IPS-15b (cell line): ENCODE data around the gene MARK1.
"Not testable (repeated sequence)": the region's sequence is repeated elsewhere in the genome, so short reads cannot be mapped to it uniquely, and the experiment has no call there.

ENCODE experiments used
- H3K27me3 ChIP-seq: one replicate; pipeline ENCODE4 v1.6.1; 2013; ENCODE audit warnings: low read length; ENCODE audit not compliant: control insufficient read depth, insufficient read depth
- H3K36me3 ChIP-seq: one replicate; pipeline ENCODE4 v1.6.1; 2013; ENCODE audit warnings: low read length; ENCODE audit not compliant: control insufficient read depth, insufficient read depth
- H3K4me1 ChIP-seq: one replicate; pipeline ENCODE4 v1.6.1; 2013; ENCODE audit warnings: mild to moderate bottlenecking, low read length; ENCODE audit not compliant: control insufficient read depth, insufficient read depth
- H3K4me3 ChIP-seq: one replicate; pipeline ENCODE4 v1.5.1; 2013; ENCODE audit warnings: low read depth, low read length
- H3K9ac ChIP-seq: one replicate; pipeline ENCODE4 v1.6.1; 2013; ENCODE audit warnings: low read depth, mild to moderate bottlenecking, low read length
- H3K9me3 ChIP-seq: one replicate; pipeline ENCODE4 v1.6.1; 2013; ENCODE audit warnings: mild to moderate bottlenecking, low read length; ENCODE audit not compliant: control insufficient read depth, insufficient read depth

The MARK1 gene

GRCh38 chr1:220575718-220576497 lies 48.0 kb downstream of the MARK1 start:
- H3K9ac ChIP-seq = no peak overlapping the region
- H3K9me3 ChIP-seq = no peaks in the 10 kb centered on the region
- H3K4me3 ChIP-seq = no peak overlapping the region
- H3K4me1 ChIP-seq = no peaks in the 10 kb centered on the region
- H3K36me3 ChIP-seq = no peaks in the 10 kb centered on the region
- no peaks in the 10 kb centered on the region for H3K27me3 ChIP-seq

- Histone ChIP-seq H3K36me3 (no peaks in the 10 kb centered on the region), H3K9ac (no peak overlapping the region)
Measured at GRCh38 chr1:220577926-220578325, 50.0 kb downstream of the MARK1 start.

GRCh38 chr1:220579317-220579716 lies 51.4 kb downstream of the MARK1 start:
- Histone ChIP-seq H3K36me3 (no peaks in the 10 kb centered on the region), H3K4me3 (no peak overlapping the region), H3K9ac (no peak overlapping the region), H3K9me3 (no peaks in the 10 kb centered on the region), H3K4me1 (no peaks in the 10 kb centered on the region), H3K27me3 (no peaks in the 10 kb centered on the region)

More at GRCh38 chr1:220577926-220578325, 50.0 kb downstream of the MARK1 start:
- H3K4me1 ChIP-seq = no peaks in the 10 kb centered on the region
- H3K9me3 ChIP-seq = no peaks in the 10 kb centered on the region
- no peaks in the 10 kb centered on the region for H3K27me3 ChIP-seq
- no peak overlapping the region for H3K4me3 ChIP-seq

DNA sequence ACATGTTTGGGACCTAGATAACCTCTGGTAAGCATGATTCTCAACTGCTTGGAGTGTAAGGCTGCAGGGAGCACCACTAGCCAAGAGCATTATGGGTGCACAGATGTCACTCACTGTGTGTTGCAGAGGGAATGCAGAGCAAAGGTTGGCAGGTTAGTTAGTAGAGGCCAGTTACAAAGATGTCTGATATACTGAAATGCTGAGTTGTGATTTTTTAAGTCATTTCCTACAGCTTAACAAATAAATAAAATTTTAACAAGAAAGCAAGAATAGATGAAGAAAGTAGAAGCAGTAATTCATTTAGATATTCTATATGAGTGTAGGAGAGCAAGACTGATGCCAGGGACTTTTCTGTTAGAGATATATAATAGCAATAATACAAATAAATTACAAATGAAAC lies 64.8 kb downstream of the MARK1 start:
- no peaks in the 10 kb centered on the region for H3K36me3 ChIP-seq
- H3K4me1 ChIP-seq = no peaks in the 10 kb centered on the region
- H3K9me3 ChIP-seq = no peaks in the 10 kb centered on the region

DNA sequence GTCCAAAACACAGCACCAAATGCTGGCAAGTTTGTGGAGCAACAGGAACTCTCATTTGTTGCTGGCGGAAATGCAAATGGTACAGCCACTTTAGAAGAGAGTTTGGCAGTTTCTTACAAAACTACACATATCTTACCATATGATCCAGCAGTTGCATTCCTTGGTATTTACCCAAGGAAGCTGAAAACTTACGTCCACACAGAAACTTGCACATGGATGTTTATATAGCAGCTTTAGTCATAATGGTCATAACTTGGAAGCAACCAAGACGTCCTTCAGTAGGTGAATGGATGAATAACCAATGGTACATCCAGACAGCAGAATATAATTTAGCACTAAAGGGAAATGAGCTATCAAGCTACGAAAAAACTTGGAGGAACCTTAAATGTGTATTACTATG lies 66.4 kb downstream of the MARK1 start:
- H3K4me3 ChIP-seq = no peak overlapping the region
- H3K9me3 ChIP-seq = no peaks in the 10 kb centered on the region
- no peaks in the 10 kb centered on the region for H3K36me3 ChIP-seq
- no peaks in the 10 kb centered on the region for H3K27me3 ChIP-seq
- H3K9ac ChIP-seq = no peak overlapping the region
- H3K4me1 ChIP-seq = no peaks in the 10 kb centered on the region

More for the DNA sequence above, 64.8 kb downstream of the MARK1 start:
- no peak overlapping the region for H3K4me3 ChIP-seq
- no peaks in the 10 kb centered on the region for H3K27me3 ChIP-seq
- H3K9ac ChIP-seq = no peak overlapping the region

GRCh38 chr1:220595179-220595578 lies 67.2 kb downstream of the MARK1 start:
- no peaks in the 10 kb centered on the region for H3K27me3 ChIP-seq
- no peaks in the 10 kb centered on the region for H3K36me3 ChIP-seq
- H3K9ac ChIP-seq = no peak overlapping the region
- H3K4me1 ChIP-seq = no peaks in the 10 kb centered on the region
- H3K9me3 ChIP-seq = no peaks in the 10 kb centered on the region
- H3K4me3 ChIP-seq = no peak overlapping the region

DNA sequence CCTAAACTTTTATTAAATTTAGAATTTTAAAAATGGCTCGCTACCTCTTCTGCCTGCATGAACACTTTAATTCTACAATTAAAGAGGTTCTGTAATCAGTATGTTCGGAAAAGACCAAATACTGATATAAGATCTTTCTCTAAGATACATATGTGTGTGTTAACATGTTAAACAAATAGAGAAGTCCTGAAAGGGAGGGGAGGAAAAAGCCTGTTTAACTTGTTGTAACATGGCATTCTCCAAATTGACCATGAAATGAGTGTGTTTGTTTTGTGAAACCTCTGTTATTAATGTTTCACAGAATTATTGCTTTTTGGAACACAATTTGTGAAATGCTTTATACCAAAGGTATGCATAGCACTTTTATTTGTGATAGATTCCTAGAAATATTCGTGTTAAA lies 77.0 kb downstream of the MARK1 start:
- Histone ChIP-seq H3K4me1 (no peaks in the 10 kb centered on the region), H3K4me3 (no peak overlapping the region), H3K27me3 (no peaks in the 10 kb centered on the region), H3K36me3 (no peaks in the 10 kb centered on the region), H3K9ac (no peak overlapping the region), H3K9me3 (no peaks in the 10 kb centered on the region)

GRCh38 chr1:220605651-220606050 lies 77.7 kb downstream of the MARK1 start:
- not testable (repeated sequence) for H3K9ac ChIP-seq, H3K9me3 ChIP-seq, H3K4me1 ChIP-seq, H3K27me3 ChIP-seq, H3K4me3 ChIP-seq, H3K36me3 ChIP-seq

DNA sequence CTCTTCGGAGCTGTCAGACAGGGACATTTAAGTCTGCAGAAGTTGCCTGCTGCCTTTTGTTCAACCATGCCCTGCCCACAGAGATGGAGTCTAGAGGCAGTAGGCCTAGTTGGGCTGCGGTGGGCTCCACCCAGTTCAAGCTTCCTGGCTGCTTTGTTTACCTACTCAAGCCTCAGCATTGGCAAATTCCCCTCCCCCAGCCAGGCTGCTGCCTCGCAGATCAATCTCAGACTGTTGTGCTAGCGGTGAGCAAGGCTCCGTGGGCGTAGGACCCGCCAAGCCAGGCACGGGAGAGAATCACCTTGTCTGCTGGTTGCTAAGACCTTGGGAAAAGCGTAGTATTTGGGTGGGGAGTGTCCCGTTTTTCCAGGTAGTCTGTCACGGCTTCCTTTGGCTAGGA lies 83.2 kb downstream of the MARK1 start:
- H3K36me3 ChIP-seq, H3K9me3 ChIP-seq, H3K4me3 ChIP-seq, H3K9ac ChIP-seq, H3K4me1 ChIP-seq, H3K27me3 ChIP-seq: not testable (repeated sequence)

DNA sequence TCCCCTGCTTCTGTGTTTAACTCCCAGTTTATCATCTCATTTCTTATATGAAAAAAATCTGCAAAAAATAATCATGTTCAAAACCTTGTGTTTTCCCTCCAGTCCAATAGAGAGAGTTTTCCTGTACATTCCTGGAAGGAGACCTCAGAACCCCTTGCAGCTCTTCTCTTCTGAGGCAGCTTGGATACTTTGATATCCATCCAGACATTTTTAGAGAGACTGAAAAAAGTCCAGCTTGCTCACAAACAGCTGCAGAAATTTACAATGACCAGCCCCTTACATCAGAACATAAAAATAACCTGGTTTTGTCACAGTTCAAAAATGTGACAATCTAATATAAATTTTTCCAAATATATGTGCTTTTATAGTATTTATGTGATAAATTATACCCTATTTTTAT lies 88.9 kb downstream of the MARK1 start:
- Histone ChIP-seq H3K9ac (no peak overlapping the region), H3K4me3 (no peak overlapping the region), H3K27me3 (no peaks in the 10 kb centered on the region), H3K36me3 (no peaks in the 10 kb centered on the region), H3K4me1 (no peaks in the 10 kb centered on the region), H3K9me3 (no peaks in the 10 kb centered on the region)

DNA sequence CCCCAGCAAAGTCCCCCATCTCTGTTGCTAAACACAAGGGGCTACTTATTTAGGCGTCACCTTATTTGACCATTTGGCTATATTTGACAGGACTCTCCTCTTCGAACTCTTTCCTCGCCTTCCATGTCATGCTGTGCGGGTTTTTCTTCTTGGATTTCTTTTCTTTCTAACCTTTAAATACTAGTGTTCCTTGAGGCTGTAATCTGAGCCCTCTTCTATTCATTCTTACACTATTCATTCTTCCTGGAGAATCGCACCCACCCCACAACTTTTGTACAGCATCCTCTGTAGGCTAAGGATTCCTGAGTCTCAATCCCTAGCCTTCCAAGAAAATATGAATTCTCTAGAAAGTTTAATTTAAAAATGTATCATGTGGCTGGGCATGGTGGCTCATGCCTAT lies 100.5 kb downstream of the MARK1 start:
- no peaks in the 10 kb centered on the region for H3K9me3 ChIP-seq
- no peak overlapping the region for H3K9ac ChIP-seq
- no peak overlapping the region for H3K4me3 ChIP-seq
- no peaks in the 10 kb centered on the region for H3K36me3 ChIP-seq
- H3K4me1 ChIP-seq = peaks cover 7% of the 10 kb centered on the region
- no peaks in the 10 kb centered on the region for H3K27me3 ChIP-seq

- H3K4me1 ChIP-seq = peaks cover 7% of the 10 kb centered on the region
- H3K9me3 ChIP-seq = no peaks in the 10 kb centered on the region
- no peaks in the 10 kb centered on the region for H3K36me3 ChIP-seq
- no peak overlapping the region for H3K9ac ChIP-seq
- no peak overlapping the region for H3K4me3 ChIP-seq
- no peaks in the 10 kb centered on the region for H3K27me3 ChIP-seq
Measured at GRCh38 chr1:220631238-220631815, 103.4 kb downstream of the MARK1 start.
